Naive B cell (primary cell): Measurements from ENCODE around the gene PIBF1. TPM values are rescaled to one million over a fixed set of nuclear protein-coding genes. Genes with fewer than 3 reads are reported as not detected.

Source experiments
- ATAC-seq, 2 donors: fragments of 150-1000 bp; cut with Tn5 transposase; 2 replicates each; pipeline ENCODE4 v1.10.0; 2021; ENCODE audit warnings: low read depth in 2 of 2, mild to moderate bottlenecking in 2 of 2, moderate library complexity in 2 of 2
- DNase-seq: peaks from one replicate; pipeline ENCODE4 v3.0.0; 2022
- H3K27ac Mint-ChIP-seq, 6 donors: one replicate each; pipeline ENCODE4 v1.8.0; 2020 to 2022; ENCODE audit warnings: mild to moderate bottlenecking in 6 of 6, mixed read lengths in 6 of 6, moderate library complexity in 5 of 6, inconsistent platforms in 2 of 6
- H3K27me3 Mint-ChIP-seq, 3 donors: one replicate each; pipeline ENCODE4 v1.8.0; 2021 to 2022; ENCODE audit warnings: mixed read lengths in 3 of 3, mild to moderate bottlenecking in 1 of 3
- H3K36me3 Mint-ChIP-seq, 2 donors: one replicate each; pipeline ENCODE4 v1.8.0; 2020 to 2022; ENCODE audit warnings: mixed read lengths in 2 of 2, inconsistent platforms in 1 of 2, mild to moderate bottlenecking in 1 of 2
- H3K4me1 Mint-ChIP-seq, 3 donors: one replicate each; pipeline ENCODE4 v1.8.0; 2020 to 2022; ENCODE audit warnings: mixed read lengths in 3 of 3, inconsistent platforms in 1 of 3, mild to moderate bottlenecking in 1 of 3, moderate library complexity in 1 of 3
- H3K4me3 Mint-ChIP-seq, 8 donors: one replicate each; pipeline ENCODE4 v1.8.0; 2020 to 2022; ENCODE audit warnings: mild to moderate bottlenecking in 8 of 8, mixed read lengths in 8 of 8, moderate library complexity in 8 of 8, inconsistent platforms in 2 of 8
- H3K9me3 Mint-ChIP-seq, 7 donors: one replicate each; pipeline ENCODE4 v1.8.0; 2020 to 2022; ENCODE audit warnings: mixed read lengths in 7 of 7, mild to moderate bottlenecking in 5 of 7, inconsistent platforms in 2 of 7, moderate library complexity in 1 of 7
- polyA plus RNA-seq, 6 donors: library from polyadenylated mRNA; unstranded; fragments of 300-500 nt; fragmentation: Illumina TruSeq; gene quantifications; one replicate each; pipeline ENCODE4 v1.2.3, GENCODE V29; 2021; ENCODE audit warnings: low read depth in 6 of 6

PIBF1 gene
- polyA plus RNA-seq, 6 donors from 2014 or later: 7.8 to 28.9 (median 25.5) TPM

DNA sequence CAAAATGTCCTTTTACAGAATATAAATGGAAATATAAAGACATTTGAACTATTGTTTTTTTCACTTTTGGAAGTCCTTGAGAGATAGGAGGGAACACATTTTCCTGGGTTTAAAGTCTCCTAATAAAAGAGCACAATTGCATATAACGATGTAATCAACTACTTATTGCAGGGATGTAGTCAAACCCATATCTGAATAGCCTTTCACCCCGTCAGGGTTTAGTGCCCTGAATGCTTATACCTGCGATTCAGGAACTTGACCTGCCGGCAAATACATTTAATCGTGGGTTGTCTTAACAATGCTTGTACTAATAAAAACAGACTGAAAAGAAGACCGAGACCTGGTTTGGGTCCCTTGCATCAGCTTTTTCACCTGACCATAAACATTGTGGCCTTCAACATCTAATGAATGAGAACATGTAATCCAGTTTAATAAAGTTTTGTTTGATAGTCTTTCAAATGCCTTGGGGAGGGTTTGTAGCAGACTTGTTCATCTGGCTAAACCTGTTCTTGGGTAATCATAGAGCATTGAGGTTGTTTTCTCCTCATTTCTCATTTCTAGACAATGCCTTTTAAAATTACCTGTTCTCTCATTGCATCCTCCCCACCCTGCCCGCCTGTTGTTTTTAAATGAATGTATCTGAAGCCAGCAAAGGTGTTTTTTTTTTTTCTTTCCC is 283.9 kb downstream of the PIBF1 start:
- H3K4me3 Mint-ChIP-seq: no peak overlapping the region
- peaks cover 0 to 17% (median 10%) of the 10 kb centered on the region in 3 donors for H3K27me3 Mint-ChIP-seq
- DNase-seq (no peak), ATAC-seq (no peak)
- no peaks in the 10 kb centered on the region for H3K9me3 Mint-ChIP-seq
- peaks cover 0 to 7% of the 10 kb centered on the region in 2 donors for H3K36me3 Mint-ChIP-seq
- peaks cover 0 to under 1% (median 0%) of the 10 kb centered on the region in 3 donors for H3K4me1 Mint-ChIP-seq
- peak overlapping the region in 1 of 6 donors; percentile 62 for H3K27ac Mint-ChIP-seq

Other genes starting within 250 kb of the PIBF1 start
- gene MZT1, start 54.5 kb upstream of the PIBF1 start, polyA plus RNA-seq: 10 to 100 TPM in 2 of 6 donors, 1 to 10 TPM in 4; 5.6 to 12.4 (median 9.9) TPM
- 10 to 100 TPM in 4 of 6 donors, 1 to 10 TPM in 2; 9.6 to 21.9 (median 11.9) TPM for gene BORA, start 54.2 kb upstream of the PIBF1 start, polyA plus RNA-seq
- 10 to 100 TPM; 14.9 to 22.2 (median 18.3) TPM for gene DIS3, start 233 bp upstream of the PIBF1 start, polyA plus RNA-seq